ENCODE data around the gene AKAP5.

The AKAP5 gene

GRCh38 chr14:64495252-64495651 is 30.0 kb downstream of the AKAP5 start:
- TF ChIP-seq CTCF (IDR thresholded peaks at IDR 0.05), result no peak

- TF ChIP-seq CTCF (IDR thresholded peaks at IDR 0.05), result no peak
Observed at GRCh38 chr14:64496764-64497163, 31.5 kb downstream of the AKAP5 start.

- TF ChIP-seq CTCF (IDR thresholded peaks at IDR 0.05), result no peak
Observed at GRCh38 chr14:64500088-64500487, 34.8 kb downstream of the AKAP5 start.

- TF ChIP-seq CTCF (IDR thresholded peaks at IDR 0.05), result no peak
Observed at GRCh38 chr14:64501411-64502171, 36.3 kb downstream of the AKAP5 start.

GRCh38 chr14:64502456-64502855 is 37.2 kb downstream of the AKAP5 start:
- no peak for TF ChIP-seq CTCF (IDR thresholded peaks at IDR 0.05)

- TF ChIP-seq CTCF (IDR thresholded peaks at IDR 0.05), result no peak
Observed at GRCh38 chr14:64502887-64503433, 37.7 kb downstream of the AKAP5 start.

GRCh38 chr14:64503434-64504309 is 38.4 kb downstream of the AKAP5 start, which contains the start of gene ZBTB25:
Gene ZBTB25, minus strand, starts transcription at chr14:64503838. Its CDS starts 13,305 bp downstream, at chr14:64490533.
- TF ChIP-seq CTCF (IDR thresholded peaks at IDR 0.05), result no peak

All from LNCAP (cell line).